HepG2 (cell line): ENCODE results near the gene CNOT10. TPM values are rescaled to one million over a fixed set of nuclear protein-coding genes. Genes with fewer than 3 reads are reported as not detected.
A peak's percentile ranks its signal among the peaks of the same experiment; 100 is the strongest.

Source experiments
- BCLAF1 ChIP-seq: fragments of 450-650 bp; IDR thresholded peaks from 2 replicates; pipeline ENCODE4 v1.6.1; 2017; ENCODE audit warnings: mild to moderate bottlenecking
- CENPT ChIP-seq: sonication (generic); formaldehyde crosslinking; IDR thresholded peaks from 2 replicates; pipeline ENCODE4 v1.8.0; 2022; ENCODE audit warnings: low read depth, mild to moderate bottlenecking, moderate library complexity, missing genetic modification reagents
- KAT7 ChIP-seq: IDR thresholded peaks from 2 replicates; pipeline ENCODE4 v1.6.1; 2018; ENCODE audit warnings: borderline replicate concordance, missing compliant biosample characterization
- NR2C2 ChIP-seq: sonication (generic); formaldehyde crosslinking; IDR thresholded peaks from 2 replicates; pipeline ENCODE4 v1.4.0; 2020; ENCODE audit warnings: missing genetic modification reagents, mild to moderate bottlenecking, moderate library complexity, borderline replicate concordance
- PRMT3 ChIP-seq: sonication (generic); formaldehyde crosslinking; IDR thresholded peaks from 2 replicates; pipeline ENCODE4 v1.8.1; 2022; ENCODE audit warnings: low read depth, mild to moderate bottlenecking, moderate library complexity, missing genetic modification reagents, borderline replicate concordance
- RAD21 ChIP-seq: fragments of 450-650 bp; formaldehyde crosslinking; IDR thresholded peaks from 2 replicates; pipeline ENCODE4 v1.5.0; 2020; ENCODE audit warnings: mild to moderate bottlenecking
- ZBTB40 ChIP-seq, 2 experiments: fragments of 450-650 bp in 1 of 2; sonication (generic) in 1 of 2; formaldehyde crosslinking in 1 of 2; IDR thresholded peaks; 2 replicates each; pipeline versions ENCODE4 v1.6.1 to v1.8.0; 2016 to 2022; ENCODE audit warnings: antibody characterized with exemption in 1 of 2, mild to moderate bottlenecking in 1 of 2, missing genetic modification reagents in 1 of 2
- ZNF580 ChIP-seq: IDR thresholded peaks from 2 replicates; pipeline ENCODE4 v1.6.1; 2016; ENCODE audit warnings: low read depth, borderline replicate concordance
- ZNF644 ChIP-seq: IDR thresholded peaks from 2 replicates; pipeline ENCODE4 v1.6.1; 2016; ENCODE audit warnings: low read depth
- ZNF704 ChIP-seq: sonication (generic); formaldehyde crosslinking; IDR thresholded peaks from 2 replicates; pipeline ENCODE4 v1.8.1; 2023; ENCODE audit warnings: mild to moderate bottlenecking, inconsistent platforms, moderate library complexity, missing genetic modification reagents, borderline replicate concordance
- ZNF724P ChIP-seq: sonication (generic); formaldehyde crosslinking; IDR thresholded peaks from 2 replicates; pipeline ENCODE4 v1.8.0; 2022; ENCODE audit warnings: missing genetic modification reagents, borderline replicate concordance
- polyA plus RNA-seq, 8 experiments: library from polyadenylated mRNA; depleted of rRNA in 3 of 8; stranded (reverse) in 7 of 8; unstranded in 1 of 8; fragments of >200 nt; fragmentation: Illumina TruSeq in 4 of 8; extraction: Trizol in 4 of 8; gene quantifications; 2 replicates each; pipeline versions ENCODE4 v1.2.1 to v1.2.3, GENCODE V29; 2011 to 2016; ENCODE audit warnings: low read depth in 4 of 8, missing spikeins in 1 of 8, mixed read lengths in 1 of 8; ENCODE audit not compliant: insufficient read depth in 1 of 8
- total RNA-seq, 5 experiments: library from RNA; depleted of rRNA; stranded (reverse); fragments of >200 nt; fragmentation: Illumina TruSeq; extraction: Trizol; gene quantifications; 2 replicates each; pipeline ENCODE4 v1.2.3, GENCODE V29; 2016; ENCODE audit warnings: low read depth in 1 of 5

The CNOT10 gene
- total and polyA plus RNA-seq, 2 of the 13 experiments (the other 11 are each of a cell fraction or from before 2014, with no cell fraction given): 21.2 to 34.1 TPM

- TF ChIP-seq ZBTB40 (IDR thresholded peaks at IDR 0.05) (no peak), ZBTB40 (CRISPR knock-in tag; IDR thresholded peaks at IDR 0.05) (0 out of 2 replicates have a peak, but pooled peaks have one; percentile 19), KAT7 (CRISPR knock-in tag) (no peak; the same call in 1 of the 2 replicates), BCLAF1 (no peak), NR2C2 (CRISPR knock-in tag) (no peak), ZNF644 (CRISPR knock-in tag) (no peak), RAD21 (CRISPR knock-in tag) (no peak), PRMT3 (CRISPR knock-in tag) (no peak), CENPT (CRISPR knock-in tag) (no peak), ZNF724P (no peak), ZNF580 (CRISPR knock-in tag) (no peak), ZNF704 (no peak)
Measured at GRCh38 chr3:32819551-32820348, 134.8 kb downstream of the CNOT10 start (continued).
